ENCODE data around the gene RNASET2. TPM values are rescaled to one million over a fixed set of nuclear protein-coding genes. Genes with fewer than 3 reads are reported as not detected.

Gene RNASET2
- total and polyA plus RNA-seq, 7 donors, result 2.8 to 10.1 (median 3.9) TPM

DNA sequence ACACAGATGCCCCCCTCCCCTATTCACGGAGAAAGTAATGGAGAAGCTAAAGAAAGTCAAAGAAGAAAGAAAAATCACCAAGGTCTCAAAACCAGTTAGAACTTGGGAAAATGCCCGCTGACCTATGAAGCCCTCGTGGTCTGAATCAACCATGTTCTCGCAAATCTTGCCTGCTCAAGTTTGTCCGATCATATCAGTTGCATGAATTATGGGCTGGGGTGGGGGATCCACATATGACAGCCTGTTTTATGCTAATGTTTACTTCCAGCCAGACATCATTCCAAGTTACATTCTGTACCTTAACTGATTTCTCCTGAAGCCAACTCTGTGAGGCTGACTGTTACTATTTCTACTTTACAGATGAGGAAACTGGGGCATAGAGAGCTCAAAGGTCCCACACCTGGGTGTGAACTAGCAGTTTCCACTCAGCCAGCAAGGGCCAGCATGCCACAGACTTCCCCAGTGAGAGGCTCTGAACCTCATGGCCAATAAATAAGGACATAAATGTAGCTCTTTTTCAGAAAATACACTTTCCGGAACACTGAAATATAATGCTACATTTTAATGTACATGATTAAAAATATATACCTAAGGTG lies 2.1 kb downstream of the RNASET2 start:
- Histone ChIP-seq H3K9me3 (no peaks in the 10 kb centered on the region), H3K4me3 (no peak overlapping the region), H3K4me1 (peaks cover 4% of the 10 kb centered on the region), H3K27ac (no peak overlapping the region), H3K36me3 (ENCODE audit: insufficient read depth in 1 of 2, low read depth in 1 of 2) (no peaks in the 10 kb centered on the region), H3K27me3 (ENCODE audit: insufficient read depth in 3 of 3, low read length in 2 of 3) (no peaks in the 10 kb centered on the region)
- intact Hi-C loops (cut with DNase I), result no loop called here
- no peak for DNase-seq
- 84 to 87% (median 86%) methylated on average over 6 of the region's 6 CpGs for WGBS, 3 donors
- ATAC-seq, result no peak
- TF ChIP-seq, protein P1, sequence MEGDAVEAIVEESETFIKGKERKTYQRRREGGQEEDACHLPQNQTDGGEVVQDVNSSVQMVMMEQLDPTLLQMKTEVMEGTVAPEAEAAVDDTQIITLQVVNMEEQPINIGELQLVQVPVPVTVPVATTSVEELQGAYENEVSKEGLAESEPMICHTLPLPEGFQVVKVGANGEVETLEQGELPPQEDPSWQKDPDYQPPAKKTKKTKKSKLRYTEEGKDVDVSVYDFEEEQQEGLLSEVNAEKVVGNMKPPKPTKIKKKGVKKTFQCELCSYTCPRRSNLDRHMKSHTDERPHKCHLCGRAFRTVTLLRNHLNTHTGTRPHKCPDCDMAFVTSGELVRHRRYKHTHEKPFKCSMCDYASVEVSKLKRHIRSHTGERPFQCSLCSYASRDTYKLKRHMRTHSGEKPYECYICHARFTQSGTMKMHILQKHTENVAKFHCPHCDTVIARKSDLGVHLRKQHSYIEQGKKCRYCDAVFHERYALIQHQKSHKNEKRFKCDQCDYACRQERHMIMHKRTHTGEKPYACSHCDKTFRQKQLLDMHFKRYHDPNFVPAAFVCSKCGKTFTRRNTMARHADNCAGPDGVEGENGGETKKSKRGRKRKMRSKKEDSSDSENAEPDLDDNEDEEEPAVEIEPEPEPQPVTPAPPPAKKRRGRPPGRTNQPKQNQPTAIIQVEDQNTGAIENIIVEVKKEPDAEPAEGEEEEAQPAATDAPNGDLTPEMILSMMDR (IDR thresholded peaks at IDR 0.05), result no peak

DNA sequence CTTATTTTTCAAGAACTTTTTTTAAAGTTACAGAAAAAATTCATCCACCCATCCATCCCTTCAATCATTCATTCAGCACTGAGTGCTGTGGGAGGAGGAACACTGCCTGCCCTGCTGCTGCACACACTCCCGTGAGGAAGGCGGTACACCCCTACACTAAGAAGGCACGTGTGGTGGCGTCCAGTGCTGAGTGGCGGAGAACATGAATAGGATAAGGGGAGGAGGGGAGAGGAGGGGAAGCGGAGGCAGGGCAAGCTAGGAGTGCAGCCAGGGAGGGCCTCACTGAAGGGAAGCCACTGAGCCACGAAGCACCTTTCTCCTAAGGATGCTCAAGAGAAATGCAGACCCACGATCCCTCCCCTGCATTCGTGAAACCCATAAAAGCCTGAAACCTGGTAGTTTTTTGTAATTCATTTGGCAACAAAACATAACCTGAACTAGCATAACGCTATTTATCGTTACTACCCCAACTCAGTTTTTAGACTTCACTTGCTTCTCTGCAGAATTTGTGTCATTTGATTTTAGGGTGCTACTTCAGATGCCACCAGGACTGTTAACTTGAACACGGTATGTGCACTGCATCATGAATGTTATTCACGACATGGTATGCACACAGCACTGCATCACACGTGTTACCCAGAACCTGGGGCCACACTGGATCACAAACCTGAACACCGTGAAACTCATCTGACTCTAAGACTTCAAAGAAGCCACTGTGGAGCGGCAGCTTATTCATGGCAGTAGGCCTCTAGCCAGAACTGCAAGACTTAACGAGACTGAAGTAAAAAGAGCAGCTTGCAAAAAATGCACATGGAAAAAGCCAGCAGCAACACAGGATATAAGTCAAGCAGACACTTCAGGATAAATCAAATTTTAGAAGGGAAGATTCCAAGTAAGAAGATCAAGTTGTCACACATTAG lies 3.5 kb downstream of the RNASET2 start:
- H3K4me3 ChIP-seq, result no peak overlapping the region
- H3K27me3 ChIP-seq (ENCODE audit: insufficient read depth in 3 of 3, low read length in 2 of 3), result no peaks in the 10 kb centered on the region
- H3K4me1 ChIP-seq, result peaks cover 4% of the 10 kb centered on the region
- 86 to 88% (median 87%) methylated on average over 17 of the region's 17 CpGs for WGBS, 3 donors
- no peaks in the 10 kb centered on the region for H3K9me3 ChIP-seq
- ATAC-seq, result no peak
- H3K36me3 ChIP-seq (ENCODE audit: insufficient read depth in 1 of 2, low read depth in 1 of 2), result no peaks in the 10 kb centered on the region
- intact Hi-C loops (cut with DNase I), result loop anchor here in 1 of 2 donors (2.0 kb wide), 1 partner anchor 166 kb away; no protein-coding TSS in a partner anchor
- DNase-seq, result no peak
- TF ChIP-seq, protein P1 (IDR thresholded peaks at IDR 0.05), result no peak
- no peak overlapping the region for H3K27ac ChIP-seq

DNA sequence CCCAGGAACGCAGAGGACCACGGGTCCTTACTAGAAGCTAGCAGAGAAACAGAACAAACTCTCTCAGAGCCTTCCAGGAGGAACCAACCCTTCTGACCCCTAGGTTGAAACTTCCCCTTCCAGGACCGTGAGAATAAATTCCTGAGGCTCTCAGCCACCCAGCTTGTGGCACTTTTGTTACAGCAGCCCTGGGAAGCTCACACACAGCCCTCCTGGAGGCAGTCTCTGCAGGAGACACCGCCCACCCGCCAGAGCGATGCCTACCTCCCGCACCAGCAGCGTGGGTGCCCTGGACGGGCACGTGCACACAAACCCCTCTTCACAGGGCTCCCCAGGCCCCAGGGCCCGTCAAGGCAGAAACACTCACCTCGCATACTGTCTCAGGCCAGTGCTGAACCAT lies 4.2 kb downstream of the RNASET2 start:
- 89 to 93% (median 91%) methylated on average over 12 of the region's 12 CpGs for WGBS, 3 donors
- intact Hi-C loops (cut with DNase I), result loop anchor here in 1 of 2 donors (2.0 kb wide), 1 partner anchor 165 kb away; no protein-coding TSS in a partner anchor
- Histone ChIP-seq H3K9me3 (no peaks in the 10 kb centered on the region), H3K27me3 (ENCODE audit: insufficient read depth in 3 of 3, low read length in 2 of 3) (no peaks in the 10 kb centered on the region), H3K36me3 (ENCODE audit: insufficient read depth in 1 of 2, low read depth in 1 of 2) (peaks cover 0 to 5% of the 10 kb centered on the region in 2 donors), H3K4me3 (no peak overlapping the region), H3K27ac (no peak overlapping the region), H3K4me1 (peaks cover 4% of the 10 kb centered on the region)
- DNase-seq, result no peak
- TF ChIP-seq, protein P1 (IDR thresholded peaks at IDR 0.05), result no peak
- ATAC-seq, result no peak

DNA sequence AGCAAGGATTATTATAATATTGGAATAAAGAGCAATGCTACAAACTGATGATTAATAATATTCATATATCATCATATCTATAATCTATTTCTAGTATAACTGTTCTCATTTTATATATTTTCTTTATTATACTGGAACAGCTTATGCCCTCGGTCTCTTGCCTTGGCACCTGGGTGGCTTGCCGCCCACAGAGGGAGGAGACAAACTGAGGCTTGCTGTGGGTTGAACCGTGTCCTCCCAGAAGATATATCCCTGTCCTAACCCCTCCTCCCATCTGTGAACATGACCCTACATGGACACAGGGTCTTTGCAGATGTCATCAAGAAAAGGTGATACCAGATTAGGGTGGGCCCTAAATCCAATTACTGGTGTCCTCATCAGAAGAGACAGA lies 4.7 kb downstream of the RNASET2 start:
- 85 to 93% (median 90%) methylated on average over 3 of the region's 3 CpGs for whole genome bisulfite sequencing, 3 donors
- no peak for DNase-seq
- intact Hi-C loops (cut with DNase I), result loop anchor here in 1 of 2 donors (2.0 kb wide), 1 partner anchor 165 kb away; no protein-coding TSS in a partner anchor
- no peak overlapping the region for H3K27ac ChIP-seq
- TF ChIP-seq, protein P1 (IDR thresholded peaks at IDR 0.05), result no peak
- no peaks in the 10 kb centered on the region for H3K9me3 ChIP-seq
- no peak for ATAC-seq
- no peak overlapping the region for H3K4me3 ChIP-seq
- peaks cover 0 to 9% of the 10 kb centered on the region in 2 donors for H3K36me3 ChIP-seq (ENCODE audit: insufficient read depth in 1 of 2, low read depth in 1 of 2)
- H3K27me3 ChIP-seq (ENCODE audit: insufficient read depth in 3 of 3, low read length in 2 of 3), result no peaks in the 10 kb centered on the region
- peaks cover 4% of the 10 kb centered on the region for H3K4me1 ChIP-seq

Data from psoas muscle (tissue), 8 donors.